ENCODE data around the gene MAN2B2.

MAN2B2 gene

GRCh38 chr4:6568148-6568547, 6.8 kb upstream of the MAN2B2 start:
- DNase-seq: no peak

- DNase-seq: no peak
These were observed 6.2 kb upstream of the MAN2B2 start for GRCh38 chr4:6568689-6569332.

GRCh38 chr4:6571608-6572007, 3.4 kb upstream of the MAN2B2 start:
- DNase-seq: no peak

GRCh38 chr4:6573551-6573950, 1.4 kb upstream of the MAN2B2 start:
- DNase-seq: no peak

- DNase-seq: no peak
These were observed 823 bp upstream of the MAN2B2 start for GRCh38 chr4:6573986-6574746.

DNA sequence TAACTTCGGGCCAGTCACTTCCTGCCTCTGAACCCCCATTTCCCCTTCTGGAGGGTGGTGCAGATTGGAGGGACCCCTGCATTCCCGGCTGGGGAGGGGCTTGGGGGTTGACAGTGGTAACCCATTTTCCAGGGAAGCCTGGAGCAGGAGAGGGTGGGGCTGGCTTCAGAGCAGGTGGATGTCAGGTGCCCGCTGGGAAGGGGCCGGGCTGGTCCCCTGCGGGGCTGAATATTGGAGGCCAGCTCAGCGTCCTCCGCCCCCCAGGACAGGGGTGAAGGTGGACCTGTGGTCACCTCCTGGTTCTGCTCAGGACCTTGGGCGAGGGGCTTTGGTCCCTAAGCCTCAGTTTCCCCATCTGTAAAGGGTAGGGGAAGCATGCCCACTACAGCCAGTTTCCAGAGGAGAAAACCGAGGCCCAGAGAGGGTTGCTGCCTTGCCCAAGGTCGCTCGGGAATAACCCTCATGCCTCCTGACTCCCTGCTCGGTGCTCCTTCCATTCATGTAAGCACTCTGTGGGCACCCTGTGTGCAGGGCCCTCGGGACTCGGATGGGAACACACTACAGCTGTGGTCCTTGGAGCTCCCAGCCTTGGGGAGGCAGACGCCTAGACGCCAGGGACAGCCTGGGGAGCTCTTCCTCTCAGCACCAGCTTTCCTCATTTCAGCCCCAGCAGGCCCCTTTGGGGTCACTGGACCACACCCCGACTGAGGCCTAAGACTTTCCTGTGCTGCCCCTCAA, 683 bp downstream of the MAN2B2 start:
- no peak for DNase-seq

GRCh38 chr4:6576512-6576911, 1.5 kb downstream of the MAN2B2 start:
- no peak for DNase-seq

GRCh38 chr4:6576932-6577331, 1.9 kb downstream of the MAN2B2 start:
- DNase-seq: no peak

DNA sequence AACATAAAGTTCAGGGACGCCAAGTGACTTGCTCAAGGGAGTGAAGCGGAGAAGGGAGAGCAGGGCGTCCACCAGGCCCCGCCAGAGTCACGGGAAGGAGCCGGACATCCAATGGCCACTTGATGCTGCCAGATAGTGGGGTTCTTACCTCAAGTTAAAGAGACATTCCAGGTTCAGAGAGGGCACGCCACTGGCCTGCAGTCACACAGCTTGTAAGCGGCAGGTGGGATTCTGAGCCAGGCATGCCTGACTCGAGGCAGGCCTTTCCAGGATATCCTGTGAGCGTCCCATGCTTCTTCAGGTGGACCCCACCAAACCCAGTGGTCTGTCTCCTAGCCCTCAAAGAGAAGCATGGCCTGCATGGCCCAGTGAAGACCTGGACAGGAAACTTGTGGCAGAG, 2.4 kb downstream of the MAN2B2 start:
- no peak for DNase-seq

DNA sequence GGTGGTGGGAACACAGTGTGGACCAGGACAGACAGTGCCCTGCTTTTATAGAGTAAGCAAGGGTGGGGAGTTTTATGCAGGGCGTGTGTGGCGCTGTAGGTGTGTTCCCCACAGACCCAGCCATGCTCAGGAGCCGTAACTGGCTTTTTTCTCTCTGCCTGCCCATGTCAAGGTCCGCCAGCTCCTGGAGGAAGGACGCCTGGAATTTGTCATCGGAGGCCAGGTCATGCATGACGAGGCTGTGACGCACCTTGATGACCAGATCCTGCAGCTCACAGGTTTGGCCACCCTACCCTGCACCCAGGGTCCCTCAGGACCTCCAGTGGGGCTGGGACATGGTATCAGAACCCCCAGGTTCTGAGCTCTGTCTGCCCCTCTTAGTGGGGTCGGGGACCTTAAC, 3.2 kb downstream of the MAN2B2 start:
- no peak for DNase-seq

GRCh38 chr4:6580353-6580752, 5.4 kb downstream of the MAN2B2 start:
- no peak for DNase-seq

- no peak for DNase-seq
These were observed 6.7 kb downstream of the MAN2B2 start for GRCh38 chr4:6581566-6582121.

DNA sequence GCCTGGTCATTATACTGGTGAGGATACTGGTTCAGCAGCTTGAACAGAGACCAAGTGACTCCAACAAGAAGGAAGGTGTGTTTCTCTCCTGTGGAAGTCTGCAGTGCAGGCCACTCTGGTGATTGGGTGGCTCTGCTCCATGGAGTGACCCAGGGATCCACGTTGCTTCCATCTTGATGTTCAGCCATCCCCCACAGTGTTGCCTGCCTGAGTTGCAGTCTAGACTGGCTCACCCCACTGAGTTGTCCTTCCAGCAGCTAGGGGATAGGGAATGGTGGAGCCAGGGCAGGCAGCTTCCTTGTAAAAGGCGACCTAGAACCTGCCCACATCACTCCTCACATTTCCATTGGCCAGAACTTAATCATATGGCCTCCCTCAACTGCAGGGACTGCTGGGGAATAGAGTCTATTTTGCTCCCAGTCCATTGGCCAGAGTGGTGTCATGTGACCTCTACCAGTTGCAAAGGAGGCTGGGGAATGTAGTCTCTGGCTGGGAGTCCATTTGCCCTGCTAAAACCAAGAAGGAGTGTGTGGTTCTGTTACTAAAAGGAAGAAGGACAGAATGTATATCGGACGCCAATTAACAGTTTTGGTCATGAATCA, 8.0 kb downstream of the MAN2B2 start:
- no peak for DNase-seq

- no peak for DNase-seq
These were observed 9.9 kb downstream of the MAN2B2 start for GRCh38 chr4:6584865-6585264.

- DNase-seq: no peak
These were observed 11.8 kb downstream of the MAN2B2 start for GRCh38 chr4:6586715-6587325.

GRCh38 chr4:6589444-6589843, 14.5 kb downstream of the MAN2B2 start:
- no peak for DNase-seq

- no peak for DNase-seq
These were observed 16.3 kb downstream of the MAN2B2 start for GRCh38 chr4:6591313-6591712.

GRCh38 chr4:6591781-6592180, 16.8 kb downstream of the MAN2B2 start:
- no peak for DNase-seq

GRCh38 chr4:6592804-6593563, 18.0 kb downstream of the MAN2B2 start:
- DNase-seq: no peak

- DNase-seq: no peak
These were observed 19.4 kb downstream of the MAN2B2 start for GRCh38 chr4:6594341-6594740.

DNA sequence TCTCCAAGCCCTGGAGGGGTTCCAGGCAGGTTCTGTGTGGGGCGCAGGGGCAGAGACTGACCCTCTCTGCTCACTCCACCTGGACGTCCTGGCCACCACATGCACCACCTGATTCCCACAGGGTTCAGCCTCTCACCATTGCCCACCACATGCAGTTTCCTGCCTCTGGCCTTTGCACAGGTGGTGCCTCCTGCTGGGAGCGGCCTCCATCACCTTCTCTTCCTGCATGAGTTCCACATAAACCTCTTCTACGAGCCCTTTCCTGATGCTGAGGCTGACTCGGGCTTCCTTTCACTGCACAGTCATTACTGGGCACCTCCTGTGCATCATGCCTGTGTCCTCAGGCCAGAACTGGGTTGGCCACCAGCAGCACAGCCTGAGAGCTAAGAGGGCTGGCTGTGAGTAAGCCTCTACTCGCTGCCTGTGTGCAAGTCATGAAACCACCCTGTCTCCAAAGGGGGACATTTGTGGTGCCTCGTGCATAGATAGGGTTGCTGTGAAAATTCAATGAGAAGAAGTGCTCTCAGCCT, 19.9 kb downstream of the MAN2B2 start:
- DNase-seq: no peak

Data from SHP77 (cell line).